ENCODE data around the gene NFATC2. TPM values are rescaled to one million over a fixed set of nuclear protein-coding genes. Genes with fewer than 3 reads are reported as not detected.

NFATC2 gene
- total and polyA plus RNA-seq, 2 experiments from 2014 or later: 0.52 to 0.59 TPM

DNA sequence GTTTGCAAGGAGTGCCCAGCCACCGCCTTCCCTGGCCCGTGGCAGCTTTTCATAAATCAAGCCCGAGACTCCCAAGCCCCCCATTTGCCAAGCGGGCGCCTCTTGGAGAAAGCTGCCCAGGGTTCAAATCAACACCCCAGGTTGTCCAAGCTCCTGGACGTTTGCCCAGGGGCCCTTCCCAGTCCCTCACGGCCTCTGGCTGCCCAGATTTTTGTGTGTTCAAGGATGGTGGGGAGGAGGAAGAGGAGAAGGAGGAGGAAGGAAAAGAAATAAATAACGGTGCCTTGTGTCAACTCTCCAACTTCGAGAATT, 20.6 kb upstream of the NFATC2 start (continued):
- TF ChIP-seq, protein P1, sequence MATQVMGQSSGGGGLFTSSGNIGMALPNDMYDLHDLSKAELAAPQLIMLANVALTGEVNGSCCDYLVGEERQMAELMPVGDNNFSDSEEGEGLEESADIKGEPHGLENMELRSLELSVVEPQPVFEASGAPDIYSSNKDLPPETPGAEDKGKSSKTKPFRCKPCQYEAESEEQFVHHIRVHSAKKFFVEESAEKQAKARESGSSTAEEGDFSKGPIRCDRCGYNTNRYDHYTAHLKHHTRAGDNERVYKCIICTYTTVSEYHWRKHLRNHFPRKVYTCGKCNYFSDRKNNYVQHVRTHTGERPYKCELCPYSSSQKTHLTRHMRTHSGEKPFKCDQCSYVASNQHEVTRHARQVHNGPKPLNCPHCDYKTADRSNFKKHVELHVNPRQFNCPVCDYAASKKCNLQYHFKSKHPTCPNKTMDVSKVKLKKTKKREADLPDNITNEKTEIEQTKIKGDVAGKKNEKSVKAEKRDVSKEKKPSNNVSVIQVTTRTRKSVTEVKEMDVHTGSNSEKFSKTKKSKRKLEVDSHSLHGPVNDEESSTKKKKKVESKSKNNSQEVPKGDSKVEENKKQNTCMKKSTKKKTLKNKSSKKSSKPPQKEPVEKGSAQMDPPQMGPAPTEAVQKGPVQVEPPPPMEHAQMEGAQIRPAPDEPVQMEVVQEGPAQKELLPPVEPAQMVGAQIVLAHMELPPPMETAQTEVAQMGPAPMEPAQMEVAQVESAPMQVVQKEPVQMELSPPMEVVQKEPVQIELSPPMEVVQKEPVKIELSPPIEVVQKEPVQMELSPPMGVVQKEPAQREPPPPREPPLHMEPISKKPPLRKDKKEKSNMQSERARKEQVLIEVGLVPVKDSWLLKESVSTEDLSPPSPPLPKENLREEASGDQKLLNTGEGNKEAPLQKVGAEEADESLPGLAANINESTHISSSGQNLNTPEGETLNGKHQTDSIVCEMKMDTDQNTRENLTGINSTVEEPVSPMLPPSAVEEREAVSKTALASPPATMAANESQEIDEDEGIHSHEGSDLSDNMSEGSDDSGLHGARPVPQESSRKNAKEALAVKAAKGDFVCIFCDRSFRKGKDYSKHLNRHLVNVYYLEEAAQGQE (IDR thresholded peaks at IDR 0.05; ENCODE audit: unreplicated experiment): no peak
- TF ChIP-seq CREB1 (CRISPR knock-in tag; IDR thresholded peaks at IDR 0.05; ENCODE audit: low read depth) (no peak), JUNB (IDR thresholded peaks at IDR 0.05; ENCODE audit: unreplicated experiment) (no peak)

DNA sequence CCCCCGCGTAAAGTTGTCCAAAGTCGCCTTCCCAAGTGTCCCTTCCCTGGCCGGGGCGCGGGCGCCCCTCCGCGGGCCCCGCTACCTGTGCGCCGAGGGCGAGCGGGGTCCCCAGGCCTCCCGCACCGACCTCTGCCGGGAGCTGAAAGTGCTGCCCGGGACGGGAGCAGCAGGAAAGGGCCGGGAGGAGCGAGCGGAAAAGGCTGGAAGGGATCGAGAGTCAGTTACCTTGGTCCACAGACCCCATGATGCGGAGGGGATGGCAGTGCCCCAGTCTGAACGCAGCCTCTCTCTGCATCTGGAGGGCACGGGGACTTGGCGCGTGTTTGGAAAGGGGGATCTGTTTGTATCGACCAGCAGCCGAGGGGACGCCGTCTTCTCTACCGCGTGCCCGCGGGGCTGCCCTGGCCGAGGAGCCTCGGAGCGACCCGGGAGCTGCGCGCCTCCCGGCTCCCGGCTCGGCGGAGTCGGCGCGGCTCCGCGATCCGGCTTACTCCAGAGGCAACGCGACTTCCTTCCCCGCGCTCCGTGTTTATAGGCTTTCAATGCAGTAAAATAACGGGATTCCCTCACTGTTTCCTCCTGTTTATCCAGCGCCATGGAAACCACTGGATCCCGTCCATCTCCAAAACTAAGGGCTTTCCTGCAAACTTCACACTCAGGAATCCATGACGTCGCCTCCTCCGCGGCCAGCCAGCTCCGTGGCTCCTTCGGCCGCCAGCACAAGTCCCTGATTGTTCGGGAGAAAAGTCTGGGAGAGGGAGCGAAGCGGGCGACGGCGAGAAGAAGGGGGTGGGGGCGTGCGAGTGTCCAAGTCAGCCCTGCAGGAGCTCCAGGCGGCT, 20.0 kb upstream of the NFATC2 start:
- Histone ChIP-seq H3K4me2 (peak overlapping the region; percentile 95), H3K4me3 (peak overlapping the region; percentile 77), H3K9me2 (ENCODE audit: insufficient read depth) (no peaks in the 10 kb centered on the region), H3K4me1 (ENCODE audit: insufficient read depth) (peaks cover 14% of the 10 kb centered on the region), H4K20me1 (replicated peaks; ENCODE audit: insufficient read depth) (no peaks in the 10 kb centered on the region; the same call in 1 of the 2 replicates), H2AFZ (peak overlapping the region; percentile 97), H3F3A (replicated peaks; ENCODE audit: low read depth) (peaks cover 4% of the 10 kb centered on the region; the same call in 1 of the 2 replicates), H3K79me2 (replicated peaks; ENCODE audit: insufficient read depth) (no peaks in the 10 kb centered on the region), H3K27ac (ENCODE audit: low read depth) (no peak overlapping the region), H3K27me3 (ENCODE audit: insufficient read depth) (peaks cover 68% of the 10 kb centered on the region), H3K36me3 (ENCODE audit: insufficient read depth) (no peaks in the 10 kb centered on the region)
- peak overlapping the region; percentile 83 for H3K4me3 Mint-ChIP-seq
- H3K36me3 Mint-ChIP-seq (ENCODE audit: low read depth): no peaks in the 10 kb centered on the region
- H3K4me1 Mint-ChIP-seq: peaks cover 29% of the 10 kb centered on the region
- ATAC-seq (peak; percentile 78), DNase-seq (ENCODE audit: low spot score) (peak; percentile 83)
- H3K9me3 Mint-ChIP-seq: no peaks in the 10 kb centered on the region
- H3K27ac Mint-ChIP-seq: no peak overlapping the region
- H3K27me3 Mint-ChIP-seq (ENCODE audit: insufficient read depth, low read depth, poor library complexity): peaks cover 43% of the 10 kb centered on the region
- no peak for TF ChIP-seq EZH2phosphoT487 (IDR thresholded peaks at IDR 0.05; ENCODE audit: unreplicated experiment)
- TF ChIP-seq EZH2 (IDR thresholded peaks at IDR 0.05; ENCODE audit: low read depth, unreplicated experiment): peak; percentile 75
- peak; percentile 17 to 36; a peak in 2 of 4 replicates for TF ChIP-seq CTCF (conservative IDR thresholded peaks at IDR 0.05; ENCODE audit: low read depth in 2 of 2)
- no peak; the same call in 1 of the 2 replicates for TF ChIP-seq ETS1 (IDR thresholded peaks at IDR 0.05)
- TF ChIP-seq, protein P2, sequence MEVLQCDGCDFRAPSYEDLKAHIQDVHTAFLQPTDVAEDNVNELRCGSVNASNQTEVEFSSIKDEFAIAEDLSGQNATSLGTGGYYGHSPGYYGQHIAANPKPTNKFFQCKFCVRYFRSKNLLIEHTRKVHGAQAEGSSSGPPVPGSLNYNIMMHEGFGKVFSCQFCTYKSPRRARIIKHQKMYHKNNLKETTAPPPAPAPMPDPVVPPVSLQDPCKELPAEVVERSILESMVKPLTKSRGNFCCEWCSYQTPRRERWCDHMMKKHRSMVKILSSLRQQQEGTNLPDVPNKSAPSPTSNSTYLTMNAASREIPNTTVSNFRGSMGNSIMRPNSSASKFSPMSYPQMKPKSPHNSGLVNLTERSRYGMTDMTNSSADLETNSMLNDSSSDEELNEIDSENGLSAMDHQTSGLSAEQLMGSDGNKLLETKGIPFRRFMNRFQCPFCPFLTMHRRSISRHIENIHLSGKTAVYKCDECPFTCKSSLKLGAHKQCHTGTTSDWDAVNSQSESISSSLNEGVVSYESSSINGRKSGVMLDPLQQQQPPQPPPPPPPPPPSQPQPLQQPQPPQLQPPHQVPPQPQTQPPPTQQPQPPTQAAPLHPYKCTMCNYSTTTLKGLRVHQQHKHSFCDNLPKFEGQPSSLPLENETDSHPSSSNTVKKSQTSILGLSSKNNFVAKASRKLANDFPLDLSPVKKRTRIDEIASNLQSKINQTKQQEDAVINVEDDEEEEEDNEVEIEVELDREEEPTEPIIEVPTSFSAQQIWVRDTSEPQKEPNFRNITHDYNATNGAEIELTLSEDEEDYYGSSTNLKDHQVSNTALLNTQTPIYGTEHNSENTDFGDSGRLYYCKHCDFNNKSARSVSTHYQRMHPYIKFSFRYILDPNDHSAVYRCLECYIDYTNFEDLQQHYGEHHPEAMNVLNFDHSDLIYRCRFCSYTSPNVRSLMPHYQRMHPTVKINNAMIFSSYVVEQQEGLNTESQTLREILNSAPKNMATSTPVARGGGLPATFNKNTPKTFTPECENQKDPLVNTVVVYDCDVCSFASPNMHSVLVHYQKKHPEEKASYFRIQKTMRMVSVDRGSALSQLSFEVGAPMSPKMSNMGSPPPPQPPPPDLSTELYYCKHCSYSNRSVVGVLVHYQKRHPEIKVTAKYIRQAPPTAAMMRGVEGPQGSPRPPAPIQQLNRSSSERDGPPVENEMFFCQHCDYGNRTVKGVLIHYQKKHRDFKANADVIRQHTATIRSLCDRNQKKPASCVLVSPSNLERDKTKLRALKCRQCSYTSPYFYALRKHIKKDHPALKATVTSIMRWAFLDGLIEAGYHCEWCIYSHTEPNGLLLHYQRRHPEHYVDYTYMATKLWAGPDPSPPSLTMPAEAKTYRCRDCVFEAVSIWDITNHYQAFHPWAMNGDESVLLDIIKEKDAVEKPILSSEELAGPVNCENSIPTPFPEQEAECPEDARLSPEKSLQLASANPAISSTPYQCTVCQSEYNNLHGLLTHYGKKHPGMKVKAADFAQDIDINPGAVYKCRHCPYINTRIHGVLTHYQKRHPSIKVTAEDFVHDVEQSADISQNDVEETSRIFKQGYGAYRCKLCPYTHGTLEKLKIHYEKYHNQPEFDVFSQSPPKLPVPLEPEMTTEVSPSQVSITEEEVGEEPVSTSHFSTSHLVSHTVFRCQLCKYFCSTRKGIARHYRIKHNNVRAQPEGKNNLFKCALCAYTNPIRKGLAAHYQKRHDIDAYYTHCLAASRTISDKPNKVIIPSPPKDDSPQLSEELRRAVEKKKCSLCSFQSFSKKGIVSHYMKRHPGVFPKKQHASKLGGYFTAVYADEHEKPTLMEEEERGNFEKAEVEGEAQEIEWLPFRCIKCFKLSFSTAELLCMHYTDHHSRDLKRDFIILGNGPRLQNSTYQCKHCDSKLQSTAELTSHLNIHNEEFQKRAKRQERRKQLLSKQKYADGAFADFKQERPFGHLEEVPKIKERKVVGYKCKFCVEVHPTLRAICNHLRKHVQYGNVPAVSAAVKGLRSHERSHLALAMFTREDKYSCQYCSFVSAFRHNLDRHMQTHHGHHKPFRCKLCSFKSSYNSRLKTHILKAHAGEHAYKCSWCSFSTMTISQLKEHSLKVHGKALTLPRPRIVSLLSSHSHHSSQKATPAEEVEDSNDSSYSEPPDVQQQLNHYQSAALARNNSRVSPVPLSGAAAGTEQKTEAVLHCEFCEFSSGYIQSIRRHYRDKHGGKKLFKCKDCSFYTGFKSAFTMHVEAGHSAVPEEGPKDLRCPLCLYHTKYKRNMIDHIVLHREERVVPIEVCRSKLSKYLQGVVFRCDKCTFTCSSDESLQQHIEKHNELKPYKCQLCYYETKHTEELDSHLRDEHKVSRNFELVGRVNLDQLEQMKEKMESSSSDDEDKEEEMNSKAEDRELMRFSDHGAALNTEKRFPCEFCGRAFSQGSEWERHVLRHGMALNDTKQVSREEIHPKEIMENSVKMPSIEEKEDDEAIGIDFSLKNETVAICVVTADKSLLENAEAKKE (CRISPR knock-in tag; IDR thresholded peaks at IDR 0.05): no peak
